AG04450 (cell line): Measurements from ENCODE around the gene DTX4. TPM values are rescaled to one million over a fixed set of nuclear protein-coding genes. Genes with fewer than 3 reads are reported as not detected.

Source experiments
- CTCF ChIA-PET: fragments of 300-600, 350-600 bp; formaldehyde crosslinking; extraction: SDS; loops from one replicate; lab custom pipeline; 2022; ENCODE audit warnings: antibody characterized with exemption, inconsistent platforms; lab: Charles Lee
- POLR2A ChIA-PET: fragments of 350-600 bp; formaldehyde crosslinking; extraction: SDS; loops from one replicate; lab custom pipeline; 2021; ENCODE audit warnings: antibody characterized with exemption, inconsistent platforms; lab: Yijun Ruan, JAX
- DNase-seq: peaks from one replicate; pipeline ENCODE4 v3.0.0-alpha.2; 2011; ENCODE audit warnings: low read depth, low spot score
- H3K27ac ChIP-seq: one replicate; pipeline ENCODE4 v1.5.1; 2012; ENCODE audit warnings: low read depth, low read length, control low read depth
- H3K27me3 ChIP-seq: one replicate; pipeline ENCODE4 v1.6.0; 2012; ENCODE audit warnings: low read length; ENCODE audit not compliant: control insufficient read depth, insufficient read depth
- H3K4me3 ChIP-seq: 2 replicates; pipeline ENCODE4 v1.5.1; 2011; ENCODE audit warnings: mild to moderate bottlenecking, low read depth, low read length, control low read depth
- H3K9me3 ChIP-seq: 2 replicates; pipeline ENCODE4 v1.5.1; 2012; ENCODE audit warnings: low read length; ENCODE audit not compliant: control insufficient read depth, insufficient read depth
- CTCF ChIP-seq: IDR thresholded peaks from 2 replicates; pipeline ENCODE4 v1.5.1; 2011; ENCODE audit warnings: low read depth, low read length, control low read depth, inconsistent platforms
- polyA plus RNA-seq: library from polyadenylated mRNA; depleted of rRNA; stranded (reverse); fragments of >200 nt; gene quantifications from 2 replicates; pipeline ENCODE4 v1.2.3, GENCODE V29; 2011

The DTX4 gene
- polyA plus RNA-seq, 1 experiment: 1.4 TPM

DNA sequence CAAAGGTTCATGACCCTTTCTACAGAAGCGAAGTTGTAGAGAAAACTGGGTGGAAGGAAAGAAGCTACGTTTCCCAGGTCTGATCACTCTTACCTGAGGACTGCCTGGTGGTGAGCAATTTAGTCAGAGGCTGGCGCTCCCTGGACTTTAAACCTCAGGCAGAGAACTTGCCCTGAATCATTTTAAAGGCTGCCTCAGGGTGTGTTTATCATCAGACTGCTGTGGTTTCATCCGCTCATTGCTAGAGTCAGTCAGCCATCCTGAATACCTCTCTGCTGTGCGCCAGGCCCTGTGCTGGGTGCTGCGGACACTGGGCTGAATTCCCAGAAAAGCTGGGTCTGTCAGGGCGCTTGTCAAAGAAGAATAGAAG, 2.7 kb downstream of the DTX4 start:
- peak overlapping the region; percentile 39 for H3K27ac ChIP-seq
- H3K27me3 ChIP-seq: peaks cover 3% of the 10 kb centered on the region
- H3K9me3 ChIP-seq: peaks cover 4% of the 10 kb centered on the region
- no peak for DNase-seq
- CTCF ChIA-PET: interaction anchor here (0.7 to 8.6 kb wide), 8 partner anchors 12 to 47 kb away, joined by 3 to 151 read pairs (median 6); no protein-coding TSS in a partner anchor
- POLR2A ChIA-PET: interaction anchor here (1.0 kb wide), 1 partner anchor 49 kb away, joined by 3 read pairs; no protein-coding TSS in a partner anchor
- no peak for TF ChIP-seq CTCF
- no peak overlapping the region for H3K4me3 ChIP-seq

- H3K27ac ChIP-seq: peak overlapping the region; percentile 39
- peaks cover 3% of the 10 kb centered on the region for H3K27me3 ChIP-seq
- no peak for TF ChIP-seq CTCF
- DNase-seq: no peak
- peaks cover 5% of the 10 kb centered on the region for H3K9me3 ChIP-seq
- CTCF ChIA-PET: interaction anchor here (0.9 to 8.6 kb wide), 8 partner anchors 11 to 46 kb away, joined by 4 to 151 read pairs (median 6); no protein-coding TSS in a partner anchor
- POLR2A ChIA-PET: no interaction called here
- H3K4me3 ChIP-seq: no peak overlapping the region
Measured at GRCh38 chr11:59175091-59175501, 3.2 kb downstream of the DTX4 start.

DNA sequence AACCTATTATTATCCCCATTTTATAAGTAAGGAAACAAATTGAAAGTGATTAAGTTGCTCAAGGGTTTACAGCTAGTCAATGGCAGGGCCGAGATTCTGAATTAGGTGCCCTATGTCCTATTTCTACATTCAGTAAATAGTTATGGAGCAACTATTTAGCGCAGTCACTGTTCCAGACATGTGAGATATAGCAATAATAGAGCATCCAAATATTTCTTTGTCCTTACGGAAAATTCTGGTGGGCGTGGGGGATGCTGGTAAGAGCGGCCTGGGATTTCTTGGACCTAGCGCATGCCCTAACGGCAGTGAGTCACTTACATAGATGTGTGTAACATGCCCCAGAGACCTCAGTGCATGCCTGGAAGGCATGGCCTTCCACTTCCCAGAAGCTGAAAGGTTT, 4.4 kb downstream of the DTX4 start:
- H3K4me3 ChIP-seq: no peak overlapping the region
- peaks cover 5% of the 10 kb centered on the region for H3K9me3 ChIP-seq
- no peak overlapping the region for H3K27ac ChIP-seq
- ChIA-PET CTCF (interaction anchor here (1.3 to 8.6 kb wide), 4 partner anchors 10 to 45 kb away, joined by 3 to 151 read pairs (median 4); no protein-coding TSS in a partner anchor), POLR2A (no interaction called here)
- DNase-seq: no peak
- no peaks in the 10 kb centered on the region for H3K27me3 ChIP-seq
- no peak for TF ChIP-seq CTCF

- no peak for TF ChIP-seq CTCF
- ChIA-PET POLR2A (no interaction called here), CTCF (interaction anchor here (0.6 to 2.3 kb wide), 6 partner anchors 8 to 1110 kb away, joined by 3 to 9 read pairs (median 4); no protein-coding TSS in a partner anchor)
- no peak overlapping the region for H3K27ac ChIP-seq
- DNase-seq: no peak
- H3K9me3 ChIP-seq: peaks cover 5% of the 10 kb centered on the region
- no peak overlapping the region for H3K4me3 ChIP-seq
- no peaks in the 10 kb centered on the region for H3K27me3 ChIP-seq
Measured at GRCh38 chr11:59178402-59178801, 6.5 kb downstream of the DTX4 start.

DNA sequence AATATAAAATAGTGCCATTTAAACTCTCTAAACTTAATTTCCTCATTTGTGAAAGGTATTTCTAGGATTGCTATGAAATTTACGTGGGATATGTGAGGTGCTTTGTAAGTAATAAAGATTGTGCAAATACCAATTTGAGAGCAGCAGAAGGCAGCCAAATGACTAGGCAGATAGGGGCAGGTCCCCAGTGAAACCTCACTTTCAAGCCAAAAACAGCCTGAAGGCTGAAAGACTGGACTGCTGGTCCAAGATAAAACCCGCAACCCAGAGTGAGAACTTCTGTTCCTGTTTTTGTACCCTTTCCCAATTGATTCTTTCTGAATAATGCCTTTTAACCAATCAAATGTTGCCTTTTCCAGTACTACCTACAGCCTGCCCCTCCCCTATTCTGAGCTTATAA, 7.2 kb downstream of the DTX4 start:
- ChIA-PET CTCF (interaction anchor here (0.6 to 2.3 kb wide), 4 partner anchors 7 to 42 kb away, joined by 3 to 8 read pairs (median 4); no protein-coding TSS in a partner anchor), POLR2A (no interaction called here)
- H3K4me3 ChIP-seq: no peak overlapping the region

More for the DNA sequence above, 7.2 kb downstream of the DTX4 start:
- no peak for TF ChIP-seq CTCF
- no peaks in the 10 kb centered on the region for H3K27me3 ChIP-seq
- peaks cover 5% of the 10 kb centered on the region for H3K9me3 ChIP-seq
- H3K27ac ChIP-seq: no peak overlapping the region
- DNase-seq: no peak
